ENCODE measurements around the gene NPDC1.

NPDC1 gene

GRCh38 chr9:137055385-137056364 is 9.7 kb upstream of the NPDC1 start:
- no peak for DNase-seq

GRCh38 chr9:137054932-137055384 is 9.0 kb upstream of the NPDC1 start:
- DNase-seq, result no peak

GRCh38 chr9:137053944-137054931 is 8.3 kb upstream of the NPDC1 start, which contains the start of gene ENTPD2:
Gene ENTPD2 (minus strand): TSS chr9:137054061. CDS start chr9:137053997, 64 bp downstream.
- no peak for DNase-seq

- DNase-seq, result no peak
Observed at GRCh38 chr9:137052998-137053943, 7.3 kb upstream of the NPDC1 start.

- DNase-seq, result no peak
Observed at GRCh38 chr9:137052293-137052692, 6.3 kb upstream of the NPDC1 start.

- no peak for DNase-seq
Observed at GRCh38 chr9:137051145-137051724, 5.3 kb upstream of the NPDC1 start.

- no peak for DNase-seq
Observed at GRCh38 chr9:137050570-137050969, 4.6 kb upstream of the NPDC1 start.

GRCh38 chr9:137049544-137050449 is 3.8 kb upstream of the NPDC1 start:
- DNase-seq, result peak; percentile 67

- no peak for DNase-seq
Observed at GRCh38 chr9:137048655-137049543, 2.9 kb upstream of the NPDC1 start.

GRCh38 chr9:137045294-137046087 is 486 bp downstream of the NPDC1 start:
- DNase-seq, result no peak

- no peak for DNase-seq
Observed at GRCh38 chr9:137044502-137045177, 1.3 kb downstream of the NPDC1 start.

- DNase-seq, result no peak
Observed at GRCh38 chr9:137044037-137044436, 1.9 kb downstream of the NPDC1 start.

- DNase-seq, result no peak
Observed at GRCh38 chr9:137042751-137043727, 2.9 kb downstream of the NPDC1 start.

GRCh38 chr9:137041124-137041523 is 4.9 kb downstream of the NPDC1 start:
- DNase-seq, result no peak

- no peak for DNase-seq
Observed at GRCh38 chr9:137040568-137040967, 5.4 kb downstream of the NPDC1 start.

GRCh38 chr9:137039611-137040366 is 6.2 kb downstream of the NPDC1 start:
- DNase-seq, result no peak

All from activated CD4-positive, CD25-positive, alpha-beta regulatory T cell treated with anti-CD3 and anti-CD28 coated beads, Interleukin-2, amount 50 U/mL, for 72 hours (primary cell).